Adrenal gland (tissue), 5 donors: ENCODE data around the gene NPAS3.

Experiments used
- CTCF ChIP-seq, 6 experiments: fragments of 450-650 bp in 4 of 6; fragments of 200-600 bp in 2 of 6; sonication (generic) in 1 of 6; IDR thresholded peaks; 1 replicate in 5 of 6; 2 replicates in 1 of 6; pipeline versions ENCODE4 v1.5.1 to v1.8.0; 2016 to 2021; ENCODE audit warnings: antibody characterized with exemption in 6 of 6, mild to moderate bottlenecking in 2 of 6, moderate library complexity in 1 of 6
- POLR2A ChIP-seq, 2 donors: fragments of 450-650 bp; IDR thresholded peaks; one replicate each; pipeline ENCODE4 v1.6.1; 2017; ENCODE audit warnings: antibody characterized with exemption in 2 of 2, mild to moderate bottlenecking in 2 of 2, moderate library complexity in 1 of 2
- donor health status: DM: no; HTN: no; CAD: no.

- no peak for TF ChIP-seq CTCF (IDR thresholded peaks at IDR 0.05)
- no peak for TF ChIP-seq POLR2A (IDR thresholded peaks at IDR 0.05)
Observed at GRCh38 chr14:33610121-33610520, 671.4 kb downstream of the NPAS3 start.
